GM12864 (cell line): ENCODE data around the gene DVL1.

ENCODE experiments used
- DNase-seq: peaks from one replicate; pipeline ENCODE4 v3.0.0-alpha.2; 2011; ENCODE audit warnings: low read depth
- H3K4me3 ChIP-seq: 2 replicates; pipeline ENCODE4 v1.5.1; 2011; ENCODE audit warnings: mild to moderate bottlenecking, low read depth, low read length, control low read depth
- TF ChIP-seq, protein P1 (sequence below): IDR thresholded peaks from 2 replicates; pipeline ENCODE4 v1.5.1; 2011; ENCODE audit warnings: low read depth, mild to moderate bottlenecking, moderate library complexity, low read length, control low read depth, inconsistent platforms; ENCODE audit errors: missing control alignments

Gene DVL1

GRCh38 chr1:1290238-1290731, 58.9 kb downstream of the DVL1 start:
- H3K4me3 ChIP-seq, result no peak overlapping the region
- DNase-seq, result no peak
- TF ChIP-seq, protein P1, sequence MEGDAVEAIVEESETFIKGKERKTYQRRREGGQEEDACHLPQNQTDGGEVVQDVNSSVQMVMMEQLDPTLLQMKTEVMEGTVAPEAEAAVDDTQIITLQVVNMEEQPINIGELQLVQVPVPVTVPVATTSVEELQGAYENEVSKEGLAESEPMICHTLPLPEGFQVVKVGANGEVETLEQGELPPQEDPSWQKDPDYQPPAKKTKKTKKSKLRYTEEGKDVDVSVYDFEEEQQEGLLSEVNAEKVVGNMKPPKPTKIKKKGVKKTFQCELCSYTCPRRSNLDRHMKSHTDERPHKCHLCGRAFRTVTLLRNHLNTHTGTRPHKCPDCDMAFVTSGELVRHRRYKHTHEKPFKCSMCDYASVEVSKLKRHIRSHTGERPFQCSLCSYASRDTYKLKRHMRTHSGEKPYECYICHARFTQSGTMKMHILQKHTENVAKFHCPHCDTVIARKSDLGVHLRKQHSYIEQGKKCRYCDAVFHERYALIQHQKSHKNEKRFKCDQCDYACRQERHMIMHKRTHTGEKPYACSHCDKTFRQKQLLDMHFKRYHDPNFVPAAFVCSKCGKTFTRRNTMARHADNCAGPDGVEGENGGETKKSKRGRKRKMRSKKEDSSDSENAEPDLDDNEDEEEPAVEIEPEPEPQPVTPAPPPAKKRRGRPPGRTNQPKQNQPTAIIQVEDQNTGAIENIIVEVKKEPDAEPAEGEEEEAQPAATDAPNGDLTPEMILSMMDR, result peak; percentile 32

DNA sequence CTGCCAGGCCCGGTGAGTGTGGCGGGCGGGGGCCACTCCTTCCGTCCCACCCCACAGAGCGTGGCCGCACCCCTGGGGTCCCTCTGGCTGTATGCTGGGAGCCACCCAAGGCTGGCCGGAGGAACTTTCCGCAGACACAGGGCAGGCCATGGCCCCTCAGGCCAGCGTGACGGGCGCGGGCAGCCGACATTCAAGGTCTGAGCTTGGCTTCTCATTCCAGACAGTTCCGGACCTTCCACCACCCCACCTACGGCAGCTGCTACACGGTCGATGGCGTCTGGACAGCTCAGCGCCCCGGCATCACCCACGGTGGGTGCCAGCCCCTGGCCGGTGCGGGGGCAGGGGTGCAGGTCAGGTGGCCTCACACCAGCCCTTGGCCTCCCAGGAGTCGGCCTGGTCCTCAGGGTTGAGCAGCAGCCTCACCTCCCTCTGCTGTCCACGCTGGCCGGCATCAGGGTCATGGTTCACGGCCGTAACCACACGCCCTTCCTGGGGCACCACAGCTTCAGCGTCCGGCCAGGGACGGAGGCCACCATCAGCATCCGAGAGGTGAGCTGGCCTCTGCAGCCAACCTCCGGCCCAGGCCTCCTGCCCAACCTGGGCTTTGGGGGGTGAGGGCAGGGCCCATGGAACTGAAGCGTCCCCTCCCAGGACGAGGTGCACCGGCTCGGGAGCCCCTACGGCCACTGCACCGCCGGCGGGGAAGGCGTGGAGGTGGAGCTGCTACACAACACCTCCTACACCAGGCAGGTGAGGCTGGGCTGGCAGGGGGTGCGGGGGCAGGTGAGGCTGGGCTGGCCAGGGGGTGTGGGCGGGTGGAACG, 61.7 kb downstream of the DVL1 start:
- TF ChIP-seq, protein P1, result no peak
- H3K4me3 ChIP-seq, result no peak overlapping the region
- DNase-seq, result no peak

- DNase-seq, result no peak
- no peak overlapping the region for H3K4me3 ChIP-seq
- TF ChIP-seq, protein P1, result no peak
Observed at GRCh38 chr1:1286313-1287261, 62.6 kb downstream of the DVL1 start.

- TF ChIP-seq, protein P1, result no peak
- no peak overlapping the region for H3K4me3 ChIP-seq
- DNase-seq, result no peak
Observed at GRCh38 chr1:1285611-1286311, 63.5 kb downstream of the DVL1 start.
